Measurements from ENCODE around the gene EXOC3L2.
A peak's percentile ranks its signal among the peaks of the same experiment; 100 is the strongest.

The EXOC3L2 gene

DNA sequence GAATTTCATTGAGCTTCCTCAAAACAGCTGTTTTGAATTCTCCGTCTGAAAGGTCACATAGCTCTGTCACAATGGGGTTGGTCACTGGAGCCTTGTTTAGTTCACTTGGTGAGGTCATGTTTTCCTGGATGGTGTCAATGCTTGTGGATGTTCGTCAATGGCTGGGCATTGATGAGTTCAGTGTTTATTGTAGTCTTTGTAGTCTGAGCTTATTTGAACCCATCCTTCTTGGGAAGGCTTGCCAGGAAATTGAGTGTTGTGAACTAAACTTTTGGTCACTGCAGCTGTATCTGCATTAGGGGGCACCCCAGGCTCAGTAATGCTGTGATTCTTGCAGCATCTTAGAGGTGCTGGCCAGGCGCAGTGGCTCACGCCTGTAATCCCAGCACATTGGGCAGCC is 44.6 kb downstream of the EXOC3L2 start:
- CTCF ChIA-PET: interaction anchor here (0.7 to 2.9 kb wide), 16 partner anchors 13 to 278 kb away, joined by 3 to 29 read pairs (median 3); no protein-coding TSS in a partner anchor
- POLR2A ChIA-PET: no interaction called here

DNA sequence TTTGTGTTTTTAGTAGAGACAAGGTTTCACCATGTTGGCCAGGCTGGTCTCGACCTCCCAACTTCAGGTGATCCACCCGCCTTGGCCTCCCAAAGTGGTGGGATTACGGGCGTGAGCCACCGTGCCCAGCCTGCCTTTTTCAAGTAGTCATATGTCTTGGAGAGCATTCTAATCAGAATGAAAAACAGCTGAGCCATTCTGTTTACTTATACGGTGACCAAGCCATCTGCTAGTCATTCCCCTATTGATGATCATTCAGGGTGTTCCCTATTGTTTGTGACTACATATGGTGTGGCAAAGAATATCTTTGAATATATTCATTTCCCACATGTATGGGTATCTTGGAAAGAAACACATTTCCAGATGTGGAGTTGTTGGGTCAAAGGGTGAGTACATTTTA is 49.4 kb downstream of the EXOC3L2 start:
- TF ChIP-seq, protein P1, sequence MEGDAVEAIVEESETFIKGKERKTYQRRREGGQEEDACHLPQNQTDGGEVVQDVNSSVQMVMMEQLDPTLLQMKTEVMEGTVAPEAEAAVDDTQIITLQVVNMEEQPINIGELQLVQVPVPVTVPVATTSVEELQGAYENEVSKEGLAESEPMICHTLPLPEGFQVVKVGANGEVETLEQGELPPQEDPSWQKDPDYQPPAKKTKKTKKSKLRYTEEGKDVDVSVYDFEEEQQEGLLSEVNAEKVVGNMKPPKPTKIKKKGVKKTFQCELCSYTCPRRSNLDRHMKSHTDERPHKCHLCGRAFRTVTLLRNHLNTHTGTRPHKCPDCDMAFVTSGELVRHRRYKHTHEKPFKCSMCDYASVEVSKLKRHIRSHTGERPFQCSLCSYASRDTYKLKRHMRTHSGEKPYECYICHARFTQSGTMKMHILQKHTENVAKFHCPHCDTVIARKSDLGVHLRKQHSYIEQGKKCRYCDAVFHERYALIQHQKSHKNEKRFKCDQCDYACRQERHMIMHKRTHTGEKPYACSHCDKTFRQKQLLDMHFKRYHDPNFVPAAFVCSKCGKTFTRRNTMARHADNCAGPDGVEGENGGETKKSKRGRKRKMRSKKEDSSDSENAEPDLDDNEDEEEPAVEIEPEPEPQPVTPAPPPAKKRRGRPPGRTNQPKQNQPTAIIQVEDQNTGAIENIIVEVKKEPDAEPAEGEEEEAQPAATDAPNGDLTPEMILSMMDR (IDR thresholded peaks at IDR 0.05; ENCODE audit: insufficient read depth, low read length, missing control alignments): no peak
- CTCF ChIA-PET: no interaction called here
- no peak for DNase-seq (ENCODE audit: low read depth, low spot score)
- POLR2A ChIA-PET: no interaction called here
- H3K4me3 ChIP-seq (ENCODE audit: low read depth, low read length): no peak overlapping the region

More for the DNA sequence above, 44.6 kb downstream of the EXOC3L2 start:
- TF ChIP-seq, protein P1 (IDR thresholded peaks at IDR 0.05; ENCODE audit: insufficient read depth, low read length, missing control alignments): peak; percentile 32
- H3K4me3 ChIP-seq (ENCODE audit: low read depth, low read length): no peak overlapping the region
- no peak for DNase-seq (ENCODE audit: low read depth, low spot score)

GRCh38 chr19:45191375-45191774 is 53.8 kb downstream of the EXOC3L2 start:
- ChIA-PET CTCF (no interaction called here), POLR2A (no interaction called here)
- DNase-seq (ENCODE audit: low read depth, low spot score): no peak

DNA sequence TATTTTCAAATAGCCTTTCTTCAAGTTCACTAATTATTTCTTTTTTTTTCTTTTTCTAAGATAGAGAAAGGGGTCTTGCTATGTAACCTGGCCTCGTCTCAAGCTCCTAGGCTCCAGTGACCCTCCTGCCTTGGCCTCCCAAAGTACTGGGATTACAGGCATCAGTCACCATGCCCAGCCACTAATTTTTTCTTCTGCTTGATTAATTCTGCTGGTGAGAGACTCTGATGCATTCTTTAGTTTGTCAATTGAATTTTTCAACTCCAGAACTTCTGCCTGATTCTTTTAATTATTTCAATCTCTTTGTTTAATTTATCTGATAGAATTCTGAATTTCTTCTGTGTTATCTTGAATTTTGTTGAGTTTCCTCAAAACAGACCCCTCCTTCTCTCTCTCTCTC is 55.2 kb downstream of the EXOC3L2 start:
- DNase-seq (ENCODE audit: low read depth, low spot score): no peak
- ChIA-PET POLR2A (interaction anchor here (0.7 kb wide), 1 partner anchor 188 kb away, joined by 3 read pairs; no protein-coding TSS in a partner anchor), CTCF (no interaction called here)
- TF ChIP-seq, protein P1 (IDR thresholded peaks at IDR 0.05; ENCODE audit: insufficient read depth, low read length, missing control alignments): no peak
- no peak overlapping the region for H3K4me3 ChIP-seq (ENCODE audit: low read depth, low read length)

More at GRCh38 chr19:45191375-45191774, 53.8 kb downstream of the EXOC3L2 start:
- TF ChIP-seq, protein P1 (IDR thresholded peaks at IDR 0.05; ENCODE audit: insufficient read depth, low read length, missing control alignments): no peak
- no peak overlapping the region for H3K4me3 ChIP-seq (ENCODE audit: low read depth, low read length)

- no peak overlapping the region for H3K4me3 ChIP-seq (ENCODE audit: low read depth, low read length)
- ChIA-PET POLR2A (interaction anchor here (1.4 kb wide), 1 partner anchor 10 kb away, joined by 7 read pairs; the partner anchor contains the start of genes BLOC1S3 and TRAPPC6A), CTCF (interaction anchor here (1.0 to 1.7 kb wide), 4 partner anchors 9 to 134 kb away, joined by 3 to 9 read pairs (median 4); partner anchors contain the start of genes BLOC1S3 and TRAPPC6A)
- no peak for DNase-seq (ENCODE audit: low read depth, low spot score)
- TF ChIP-seq, protein P1 (IDR thresholded peaks at IDR 0.05; ENCODE audit: insufficient read depth, low read length, missing control alignments): peak; percentile 21
These were observed 57.6 kb downstream of the EXOC3L2 start for GRCh38 chr19:45187421-45188100.

DNA sequence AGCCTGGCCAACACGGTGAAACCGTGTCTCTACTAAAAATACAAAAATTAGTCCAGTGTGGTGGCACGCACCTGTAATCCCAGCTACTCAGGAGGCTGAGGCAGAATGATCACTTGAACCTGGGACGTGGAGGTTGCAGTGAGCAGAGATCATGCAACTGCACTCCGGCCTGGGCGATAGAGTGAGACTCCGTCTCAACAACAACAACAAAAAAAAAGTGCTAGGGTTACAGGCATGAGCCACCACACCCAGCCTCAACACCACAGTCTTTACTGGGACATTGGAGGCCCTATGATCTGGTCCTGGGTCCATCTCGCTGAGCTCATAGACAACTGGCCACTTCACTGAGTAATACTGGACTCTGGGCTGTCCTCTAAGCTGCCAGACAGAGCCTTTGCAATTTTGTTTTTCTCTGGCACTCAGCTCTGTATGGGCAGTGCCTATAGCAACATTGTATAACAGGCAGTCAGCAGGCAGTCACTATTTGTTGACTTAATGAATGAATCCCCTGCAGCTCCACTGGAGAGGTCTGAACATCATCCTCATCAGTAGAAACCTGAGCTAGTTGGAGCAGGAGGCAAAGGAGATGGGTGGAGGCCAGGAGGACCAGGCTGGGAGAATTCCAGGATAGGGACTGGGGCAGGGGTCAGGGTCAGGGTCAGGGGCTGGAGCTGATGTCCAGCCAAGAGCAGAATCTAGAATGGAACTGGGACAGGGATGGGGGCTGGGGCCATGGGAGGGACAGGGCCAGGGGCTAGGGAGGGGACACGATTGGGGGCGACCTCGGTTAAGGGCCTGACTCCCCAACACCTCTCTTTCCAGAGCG is 58.5 kb downstream of the EXOC3L2 start:
- POLR2A ChIA-PET: interaction anchor here (1.4 kb wide), 1 partner anchor 9 kb away, joined by 7 read pairs; the partner anchor contains the start of genes BLOC1S3 and TRAPPC6A
- no peak overlapping the region for H3K4me3 ChIP-seq (ENCODE audit: low read depth, low read length)
- CTCF ChIA-PET: interaction anchor here (1.1 to 1.7 kb wide), 4 partner anchors 8 to 134 kb away, joined by 3 to 9 read pairs (median 4); partner anchors contain the start of genes BLOC1S3 and TRAPPC6A
- TF ChIP-seq, protein P1 (IDR thresholded peaks at IDR 0.05; ENCODE audit: insufficient read depth, low read length, missing control alignments): no peak
- peak; percentile 24 for DNase-seq (ENCODE audit: low read depth, low spot score)
